Measurements from ENCODE around the gene ELMOD2.

The ELMOD2 gene

DNA sequence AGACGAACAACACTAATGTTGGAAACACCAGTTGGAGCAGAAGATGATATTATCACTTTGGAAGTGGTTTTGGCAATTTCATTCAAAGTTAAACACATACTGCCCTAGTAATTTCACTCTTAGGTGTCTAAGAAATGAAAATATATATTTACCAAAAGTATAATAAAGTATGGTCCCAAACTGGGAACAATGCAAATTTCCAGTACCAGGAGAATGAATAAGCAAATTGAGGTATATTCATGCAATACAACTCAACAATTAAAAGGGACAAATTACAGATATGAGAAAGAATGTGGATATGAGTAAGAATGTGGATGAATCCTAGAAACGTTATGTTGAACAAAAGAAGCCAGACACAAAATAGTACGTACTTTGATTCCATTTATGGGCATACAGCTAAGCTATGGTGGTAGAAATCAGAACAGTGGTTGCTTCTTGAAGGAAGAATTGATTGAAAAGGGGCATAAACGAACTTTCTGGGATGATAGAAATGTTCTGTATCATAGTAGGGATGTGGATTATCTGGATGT is 10.0 kb downstream of the ELMOD2 start:
- TF ChIP-seq POLR2AphosphoS5 (IDR thresholded peaks at IDR 0.05; ENCODE audit: low read depth, low read length): no peak
- no peak for TF ChIP-seq FOXP2 (optimal IDR thresholded peaks at IDR 0.05; ENCODE audit: borderline replicate concordance, extremely low read depth, extremely low read length, insufficient read depth)
- no peak for TF ChIP-seq TAF1 (IDR thresholded peaks at IDR 0.05; ENCODE audit: borderline replicate concordance, insufficient read depth, low read length)
- TF ChIP-seq, protein P1, sequence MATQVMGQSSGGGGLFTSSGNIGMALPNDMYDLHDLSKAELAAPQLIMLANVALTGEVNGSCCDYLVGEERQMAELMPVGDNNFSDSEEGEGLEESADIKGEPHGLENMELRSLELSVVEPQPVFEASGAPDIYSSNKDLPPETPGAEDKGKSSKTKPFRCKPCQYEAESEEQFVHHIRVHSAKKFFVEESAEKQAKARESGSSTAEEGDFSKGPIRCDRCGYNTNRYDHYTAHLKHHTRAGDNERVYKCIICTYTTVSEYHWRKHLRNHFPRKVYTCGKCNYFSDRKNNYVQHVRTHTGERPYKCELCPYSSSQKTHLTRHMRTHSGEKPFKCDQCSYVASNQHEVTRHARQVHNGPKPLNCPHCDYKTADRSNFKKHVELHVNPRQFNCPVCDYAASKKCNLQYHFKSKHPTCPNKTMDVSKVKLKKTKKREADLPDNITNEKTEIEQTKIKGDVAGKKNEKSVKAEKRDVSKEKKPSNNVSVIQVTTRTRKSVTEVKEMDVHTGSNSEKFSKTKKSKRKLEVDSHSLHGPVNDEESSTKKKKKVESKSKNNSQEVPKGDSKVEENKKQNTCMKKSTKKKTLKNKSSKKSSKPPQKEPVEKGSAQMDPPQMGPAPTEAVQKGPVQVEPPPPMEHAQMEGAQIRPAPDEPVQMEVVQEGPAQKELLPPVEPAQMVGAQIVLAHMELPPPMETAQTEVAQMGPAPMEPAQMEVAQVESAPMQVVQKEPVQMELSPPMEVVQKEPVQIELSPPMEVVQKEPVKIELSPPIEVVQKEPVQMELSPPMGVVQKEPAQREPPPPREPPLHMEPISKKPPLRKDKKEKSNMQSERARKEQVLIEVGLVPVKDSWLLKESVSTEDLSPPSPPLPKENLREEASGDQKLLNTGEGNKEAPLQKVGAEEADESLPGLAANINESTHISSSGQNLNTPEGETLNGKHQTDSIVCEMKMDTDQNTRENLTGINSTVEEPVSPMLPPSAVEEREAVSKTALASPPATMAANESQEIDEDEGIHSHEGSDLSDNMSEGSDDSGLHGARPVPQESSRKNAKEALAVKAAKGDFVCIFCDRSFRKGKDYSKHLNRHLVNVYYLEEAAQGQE (IDR thresholded peaks at IDR 0.05; ENCODE audit: insufficient read depth in 1 of 2, low read depth in 2 of 2, low read length in 2 of 2): no peak
- TF ChIP-seq SIN3A (IDR thresholded peaks at IDR 0.05; ENCODE audit: borderline replicate concordance, insufficient read depth, low read length): no peak

DNA sequence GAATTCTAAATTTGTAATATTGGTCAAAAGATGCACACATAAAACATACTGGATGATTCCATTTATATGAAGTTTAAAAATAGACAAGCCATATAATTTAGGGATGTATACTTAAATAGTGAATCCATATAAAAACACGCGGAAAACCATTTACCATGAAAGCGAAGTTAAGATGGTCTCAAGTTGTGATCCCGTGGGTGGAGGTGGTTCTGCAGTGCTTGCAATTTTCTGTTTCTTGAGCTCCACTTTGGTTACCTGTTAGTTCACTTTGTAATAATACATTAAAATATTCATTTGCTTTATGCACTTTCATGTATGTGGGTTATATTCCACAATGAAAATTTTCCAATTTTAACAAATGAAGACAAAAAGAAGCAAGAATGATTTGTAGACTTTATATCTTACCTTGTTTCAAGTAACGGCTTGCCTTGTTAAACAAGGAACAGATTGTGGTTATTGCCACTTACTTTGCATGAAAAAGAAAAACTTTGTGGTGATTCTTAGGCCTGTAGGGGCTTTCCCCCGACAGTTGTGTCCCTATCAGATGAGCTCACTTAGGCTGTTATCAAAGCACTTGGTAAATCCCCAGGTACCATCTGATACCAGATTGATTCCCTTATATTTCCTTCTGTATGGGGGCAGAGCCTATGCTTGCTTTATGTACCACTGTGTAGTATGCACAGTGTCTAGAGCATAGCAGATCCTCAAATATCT is 32.6 kb downstream of the ELMOD2 start:
- TF ChIP-seq FOXP2 (optimal IDR thresholded peaks at IDR 0.05; ENCODE audit: borderline replicate concordance, extremely low read depth, extremely low read length, insufficient read depth): no peak
- no peak for TF ChIP-seq SIN3A (IDR thresholded peaks at IDR 0.05; ENCODE audit: borderline replicate concordance, insufficient read depth, low read length)
- TF ChIP-seq POLR2AphosphoS5 (IDR thresholded peaks at IDR 0.05; ENCODE audit: low read depth, low read length): no peak
- TF ChIP-seq, protein P1 (IDR thresholded peaks at IDR 0.05; ENCODE audit: insufficient read depth in 1 of 2, low read depth in 2 of 2, low read length in 2 of 2): no peak
- TF ChIP-seq TAF1 (IDR thresholded peaks at IDR 0.05; ENCODE audit: borderline replicate concordance, insufficient read depth, low read length): no peak

DNA sequence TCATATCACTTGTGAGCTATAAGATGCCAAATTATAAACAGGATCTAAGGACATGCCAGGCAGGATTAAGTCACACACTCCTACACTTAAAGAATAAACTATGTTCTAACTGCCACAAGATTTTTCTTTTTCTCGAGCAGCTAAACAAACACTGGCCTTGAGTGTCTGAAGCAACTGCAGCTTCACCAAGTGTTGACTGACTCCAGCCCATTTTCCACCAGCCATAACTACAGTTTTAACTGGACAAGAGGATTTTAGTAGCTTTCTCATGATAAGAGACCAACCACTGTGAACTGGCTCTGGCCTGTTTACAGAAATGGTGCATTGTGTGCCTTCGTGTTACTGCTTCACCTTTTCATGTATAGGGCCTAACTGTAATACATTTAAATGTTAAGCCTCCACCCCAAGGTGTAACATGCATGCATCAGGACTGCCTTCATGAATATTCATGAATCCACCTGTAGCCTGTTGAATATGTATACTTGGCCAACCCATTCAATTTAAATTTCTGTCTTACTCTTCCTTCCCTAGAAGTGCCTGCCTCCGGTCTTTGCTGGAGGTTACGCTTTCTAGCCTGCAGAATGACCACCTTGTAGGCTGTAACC is 34.0 kb downstream of the ELMOD2 start:
- TF ChIP-seq SIN3A (IDR thresholded peaks at IDR 0.05; ENCODE audit: borderline replicate concordance, insufficient read depth, low read length) (no peak), FOXP2 (optimal IDR thresholded peaks at IDR 0.05; ENCODE audit: borderline replicate concordance, extremely low read depth, extremely low read length, insufficient read depth) (no peak), TAF1 (IDR thresholded peaks at IDR 0.05; ENCODE audit: borderline replicate concordance, insufficient read depth, low read length) (no peak), POLR2AphosphoS5 (IDR thresholded peaks at IDR 0.05; ENCODE audit: low read depth, low read length) (no peak)
- TF ChIP-seq, protein P1 (IDR thresholded peaks at IDR 0.05; ENCODE audit: insufficient read depth in 1 of 2, low read depth in 2 of 2, low read length in 2 of 2): no peak

DNA sequence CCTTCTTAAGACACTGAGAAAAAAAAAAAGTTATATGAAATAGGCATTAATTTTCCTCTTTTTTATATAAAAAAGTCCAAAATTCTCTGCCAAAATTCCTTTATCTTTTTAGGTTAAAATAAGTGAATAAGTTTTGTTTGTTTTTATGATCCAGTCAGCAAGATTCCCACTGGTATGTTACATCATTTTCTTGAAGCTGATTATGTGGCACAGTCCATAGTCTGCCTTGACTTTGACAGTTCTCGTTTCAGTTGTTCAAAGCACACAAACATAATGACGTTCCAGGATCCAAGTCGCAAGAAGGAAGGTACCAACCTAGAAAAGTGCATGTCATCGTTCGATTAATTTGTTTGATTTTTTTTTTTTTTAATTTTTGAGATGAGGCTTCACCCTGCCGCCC is 35.7 kb downstream of the ELMOD2 start:
- TF ChIP-seq, protein P1 (IDR thresholded peaks at IDR 0.05; ENCODE audit: insufficient read depth in 1 of 2, low read depth in 2 of 2, low read length in 2 of 2): no peak
- TF ChIP-seq SIN3A (IDR thresholded peaks at IDR 0.05; ENCODE audit: borderline replicate concordance, insufficient read depth, low read length) (no peak), TAF1 (IDR thresholded peaks at IDR 0.05; ENCODE audit: borderline replicate concordance, insufficient read depth, low read length) (no peak), FOXP2 (optimal IDR thresholded peaks at IDR 0.05; ENCODE audit: borderline replicate concordance, extremely low read depth, extremely low read length, insufficient read depth) (no peak), POLR2AphosphoS5 (IDR thresholded peaks at IDR 0.05; ENCODE audit: low read depth, low read length) (no peak)
